Neuronal stem cell (in vitro differentiated cells): ENCODE measurements around the gene MORC3.

Experiments
- DNase-seq: peaks from one replicate; pipeline ENCODE4 v3.0.0-alpha.2; 2013; ENCODE audit warnings: low spot score
- H2AFZ ChIP-seq: one replicate; pipeline ENCODE4 v1.6.1; 2013; ENCODE audit warnings: mild to moderate bottlenecking, low read length, inconsistent platforms
- H2AK5ac ChIP-seq: 2 replicates; pipeline ENCODE4 v1.6.1; 2013; ENCODE audit warnings: low read depth, mild to moderate bottlenecking, inconsistent platforms, low read length, moderate library complexity, mixed read lengths
- H2BK120ac ChIP-seq: 2 replicates; pipeline ENCODE4 v1.6.1; 2013; ENCODE audit warnings: low read depth, mild to moderate bottlenecking, inconsistent platforms, low read length, moderate library complexity, mixed read lengths
- H2BK12ac ChIP-seq: one replicate; pipeline ENCODE4 v1.6.1; 2013; ENCODE audit warnings: low read length, inconsistent platforms
- H2BK15ac ChIP-seq: 2 replicates; pipeline ENCODE4 v1.6.1; 2013; ENCODE audit warnings: mild to moderate bottlenecking, low read length, inconsistent platforms, mixed read lengths
- H2BK5ac ChIP-seq: one replicate; pipeline ENCODE4 v1.6.1; 2013; ENCODE audit warnings: inconsistent platforms, mild to moderate bottlenecking, low read length, moderate library complexity
- H3K14ac ChIP-seq: one replicate; pipeline ENCODE4 v1.6.1; 2013; ENCODE audit warnings: low read length, inconsistent platforms
- H3K18ac ChIP-seq: 2 replicates; pipeline ENCODE4 v1.6.1; 2013; ENCODE audit warnings: low read length, inconsistent platforms
- H3K23ac ChIP-seq: 2 replicates; pipeline ENCODE4 v1.6.1; 2013; ENCODE audit warnings: low read depth, mild to moderate bottlenecking, mixed read lengths, low read length, inconsistent platforms; ENCODE audit not compliant: poor library complexity
- H3K27ac ChIP-seq: replicated peaks from 3 replicates; pipeline ENCODE4 v1.5.1; 2013; ENCODE audit warnings: low read length, inconsistent platforms
- H3K27me3 ChIP-seq, 3 experiments: 2 replicates each; pipeline ENCODE4 v1.6.1; 2013; ENCODE audit warnings: low read length in 3 of 3, mild to moderate bottlenecking in 2 of 3, inconsistent platforms in 1 of 3, low read depth in 1 of 3, mixed read lengths in 1 of 3, moderate library complexity in 1 of 3; ENCODE audit not compliant: control insufficient read depth in 3 of 3, insufficient read depth in 3 of 3
- H3K36me3 ChIP-seq, 2 donors: replicated peaks in 1 of 2; 2 replicates each; pipeline ENCODE4 v1.6.1; 2013; ENCODE audit warnings: low read length in 2 of 2; ENCODE audit not compliant: control insufficient read depth in 2 of 2, insufficient read depth in 2 of 2
- H3K4ac ChIP-seq: 2 replicates; pipeline ENCODE4 v1.6.1; 2013; ENCODE audit warnings: inconsistent platforms, mild to moderate bottlenecking, low read length, moderate library complexity
- H3K4me1 ChIP-seq, 2 donors: 1 replicate in 1 of 2; 2 replicates in 1 of 2; pipeline ENCODE4 v1.6.1; 2013; ENCODE audit warnings: low read length in 2 of 2, low read depth in 1 of 2; ENCODE audit not compliant: control insufficient read depth in 2 of 2, insufficient read depth in 1 of 2
- H3K4me2 ChIP-seq: one replicate; pipeline ENCODE4 v1.6.1; 2013; ENCODE audit warnings: mild to moderate bottlenecking, low read length, inconsistent platforms; ENCODE audit not compliant: insufficient read depth, poor library complexity, severe bottlenecking
- H3K4me3 ChIP-seq, 2 donors: 2 replicates each; pipeline ENCODE4 v1.5.1; 2013; ENCODE audit warnings: low read length in 2 of 2, mild to moderate bottlenecking in 2 of 2, inconsistent platforms in 1 of 2, moderate library complexity in 1 of 2
- H3K79me1 ChIP-seq: one replicate; pipeline ENCODE4 v1.6.1; 2013; ENCODE audit warnings: low read depth, mild to moderate bottlenecking, inconsistent platforms, low read length, moderate library complexity
- H3K9ac ChIP-seq: one replicate; pipeline ENCODE4 v1.6.1; 2013; ENCODE audit warnings: mild to moderate bottlenecking, low read depth, low read length, inconsistent platforms; ENCODE audit not compliant: poor library complexity
- H3K9me3 ChIP-seq, 2 donors: replicated peaks in 1 of 2; 2 replicates each; pipeline versions ENCODE3 to v1.6.1; 2013; ENCODE audit warnings: low read length in 2 of 2, mild to moderate bottlenecking in 2 of 2, inconsistent platforms in 1 of 2, low read depth in 1 of 2, mixed read lengths in 1 of 2, moderate library complexity in 1 of 2; ENCODE audit not compliant: control insufficient read depth in 2 of 2, insufficient read depth in 1 of 2
- H4K8ac ChIP-seq: one replicate; pipeline ENCODE4 v1.6.1; 2013; ENCODE audit warnings: low read depth, mild to moderate bottlenecking, inconsistent platforms, low read length, moderate library complexity
- H4K91ac ChIP-seq: one replicate; pipeline ENCODE4 v1.6.1; 2013; ENCODE audit warnings: low read length, low read depth, mild to moderate bottlenecking, inconsistent platforms; ENCODE audit not compliant: poor library complexity
- WGBS, 2 donors: extraction: QIAGEN DNeasy Blood & Tissue Kit; methylation state at CpG; one replicate each; pipeline ENCODE4 v1.1.7; 2013; ENCODE audit warnings: missing lambda C conversion rate in 2 of 2, mixed read lengths in 1 of 2; ENCODE audit not compliant: insufficient read length in 2 of 2, insufficient replicate concordance in 1 of 2; ENCODE audit errors: extremely low coverage in 2 of 2; 5-methylcytosine and 5-hydroxymethylcytosine counted together

Gene MORC3

DNA sequence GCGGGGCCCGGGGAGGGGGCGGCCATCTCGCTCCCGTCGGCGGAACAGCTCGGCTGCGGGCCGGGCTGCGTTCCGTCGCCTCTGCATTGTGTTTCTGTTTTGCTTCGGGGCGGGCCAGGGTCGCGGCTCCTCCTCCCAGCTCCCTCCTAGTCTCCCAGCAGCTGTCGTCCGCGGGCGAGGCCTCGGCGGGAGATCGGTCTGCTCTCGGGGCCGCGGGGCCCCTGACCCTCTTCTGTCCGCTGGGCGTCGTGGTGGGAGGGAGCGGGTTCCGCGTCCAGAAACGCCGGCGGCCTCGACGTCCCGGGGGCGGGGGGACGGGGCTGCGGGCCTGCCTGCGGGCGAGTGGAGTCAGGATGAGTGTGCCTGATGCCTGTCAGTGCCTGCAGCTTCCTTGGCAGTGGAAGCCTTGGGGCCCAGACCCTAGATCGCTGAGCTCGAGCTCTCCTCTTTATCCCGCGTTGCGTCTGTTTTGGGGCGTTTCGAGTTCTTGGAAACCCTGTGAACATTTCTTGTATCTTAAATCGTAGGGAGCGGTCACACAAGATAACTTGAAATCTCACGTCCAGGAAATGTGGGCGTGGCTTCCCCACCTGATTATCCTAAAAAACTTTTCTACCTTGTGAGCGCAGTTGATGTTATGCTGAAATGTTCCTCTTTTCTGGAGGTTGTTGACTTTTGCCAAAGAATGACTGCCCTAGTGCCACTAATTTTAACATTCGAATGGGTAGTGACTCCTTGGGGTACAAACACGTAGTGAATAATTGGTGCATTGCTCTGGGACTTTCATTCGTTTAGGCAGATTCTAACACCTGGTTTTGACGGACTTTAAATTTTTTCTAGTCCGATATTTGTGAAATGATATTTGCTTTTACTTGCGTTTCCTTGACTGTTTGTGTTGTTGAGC lies 676 bp downstream of the MORC3 start:
- no CpG with 5 or more reads among the region's 62 CpGs for WGBS, 2 donors

DNA sequence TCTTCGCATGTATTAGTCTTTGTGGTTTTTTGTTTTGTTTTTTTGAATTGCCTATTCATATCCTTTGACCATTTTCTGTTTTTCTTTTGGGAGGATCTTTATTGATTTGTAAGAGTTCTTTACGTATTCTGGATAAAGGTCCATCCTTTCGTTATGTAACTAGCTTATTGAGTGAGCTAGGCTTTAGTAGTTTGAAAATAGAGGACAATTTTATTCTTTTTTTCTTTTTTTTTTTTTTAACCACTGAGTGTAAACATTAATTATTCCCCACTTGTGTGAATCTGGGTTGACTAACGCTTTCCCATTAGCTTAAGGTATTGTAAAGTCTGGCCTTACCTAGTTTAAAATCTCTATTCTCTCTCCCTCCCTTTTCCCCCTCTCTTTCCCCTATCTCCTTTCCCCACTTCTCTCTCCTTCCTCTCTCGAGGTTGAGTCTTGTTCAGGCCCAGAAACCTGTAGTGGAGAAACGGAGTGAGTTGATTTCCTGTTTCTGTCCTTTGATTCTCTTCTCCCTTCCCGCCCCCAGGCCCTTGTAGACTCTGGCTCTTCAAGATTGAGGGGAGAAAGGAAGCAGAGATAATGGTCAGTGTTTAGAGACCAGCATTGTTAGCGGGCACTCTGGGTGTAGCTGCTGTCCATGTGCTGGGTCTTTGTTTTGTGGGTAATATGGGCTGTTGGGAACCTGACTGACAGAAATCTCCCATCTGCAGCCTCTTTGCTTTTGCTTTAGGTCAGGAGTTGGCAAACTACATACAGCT lies 1.5 kb downstream of the MORC3 start:
- no CpG with 5 or more reads among the region's 8 CpGs for WGBS, 2 donors
- no peak overlapping the region for H4K91ac ChIP-seq
- peak overlapping the region; percentile 48 for H3K4me2 ChIP-seq
- peaks cover 3 to 4% of the 10 kb centered on the region in 2 donors for H3K4me1 ChIP-seq
- no peak overlapping the region for H3K4ac ChIP-seq
- no peaks in the 10 kb centered on the region for H3K27me3 ChIP-seq
- DNase-seq: peak; percentile 9
- H3K4me3 ChIP-seq: peak overlapping the region; percentile 84 to 94
- H2BK12ac ChIP-seq: no peak overlapping the region
- H3K79me1 ChIP-seq: peaks cover 3% of the 10 kb centered on the region
- H3K18ac ChIP-seq: no peak overlapping the region
- H2BK120ac ChIP-seq: no peak overlapping the region
- H3K14ac ChIP-seq: no peak overlapping the region
- H2AK5ac ChIP-seq: no peak overlapping the region
- no peak overlapping the region for H4K8ac ChIP-seq
- peak overlapping the region; percentile 42 for H2AFZ ChIP-seq
- no peak overlapping the region for H2BK15ac ChIP-seq
- H2BK5ac ChIP-seq: peak overlapping the region; percentile 68
- peak overlapping the region; percentile 51 for H3K27ac ChIP-seq
- peak overlapping the region; percentile 32 for H3K9ac ChIP-seq
- no peak overlapping the region for H3K23ac ChIP-seq
- H3K36me3 ChIP-seq: peaks cover 0 to 37% of the 10 kb centered on the region in 2 donors
- peaks cover 0 to 2% of the 10 kb centered on the region in 2 donors for H3K9me3 ChIP-seq

More for the DNA sequence above, 676 bp downstream of the MORC3 start:
- H3K23ac ChIP-seq: peak overlapping the region; percentile 91
- peak overlapping the region; percentile 86 for H3K27ac ChIP-seq
- H2BK15ac ChIP-seq: peak overlapping the region; percentile 37
- H2AFZ ChIP-seq: peak overlapping the region; percentile 88
- H3K36me3 ChIP-seq: peaks cover 0 to 32% of the 10 kb centered on the region in 2 donors
- H2BK120ac ChIP-seq: no peak overlapping the region
- peaks cover 0 to 2% of the 10 kb centered on the region in 2 donors for H3K9me3 ChIP-seq
- peak; percentile 61 for DNase-seq
- H2AK5ac ChIP-seq: peak overlapping the region; percentile 84
- no peak overlapping the region for H3K14ac ChIP-seq
- peak overlapping the region; percentile 48 for H3K4me2 ChIP-seq
- H3K4ac ChIP-seq: no peak overlapping the region
- H4K91ac ChIP-seq: no peak overlapping the region
- H3K27me3 ChIP-seq: no peaks in the 10 kb centered on the region
- peaks cover 3 to 4% of the 10 kb centered on the region in 2 donors for H3K4me1 ChIP-seq
- H3K9ac ChIP-seq: peak overlapping the region; percentile 95
- H3K79me1 ChIP-seq: peaks cover 3% of the 10 kb centered on the region
- H2BK12ac ChIP-seq: no peak overlapping the region
- no peak overlapping the region for H4K8ac ChIP-seq
- peak overlapping the region; percentile 98 for H3K18ac ChIP-seq
- peak overlapping the region; percentile 84 to 94 for H3K4me3 ChIP-seq
- peak overlapping the region; percentile 66 for H2BK5ac ChIP-seq

DNA sequence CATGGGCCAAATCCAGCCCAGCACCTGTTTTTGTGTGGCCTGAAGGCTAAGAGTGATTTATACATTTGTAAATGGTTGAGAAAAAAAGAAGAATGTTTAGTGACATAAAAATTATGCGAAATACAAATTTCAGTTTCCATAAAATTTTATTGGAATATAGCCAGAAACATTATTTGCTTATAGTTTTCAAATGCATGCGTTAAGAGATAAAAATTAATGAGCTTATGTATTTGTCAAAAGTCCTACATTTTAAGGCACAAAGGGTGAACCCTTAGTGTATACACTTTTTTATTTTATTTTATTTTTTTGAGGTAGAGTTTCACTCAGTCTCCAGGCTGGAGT lies 2.1 kb downstream of the MORC3 start:
- Histone ChIP-seq H3K18ac (no peak overlapping the region), H3K4me2 (peak overlapping the region; percentile 47), H3K27ac (peak overlapping the region; percentile 51), H4K8ac (no peak overlapping the region), H3K36me3 (peaks cover 0 to 40% of the 10 kb centered on the region in 2 donors), H2BK15ac (no peak overlapping the region), H3K27me3 (no peaks in the 10 kb centered on the region), H3K4ac (no peak overlapping the region), H2BK120ac (no peak overlapping the region), H3K4me1 (peaks cover 3 to 4% of the 10 kb centered on the region in 2 donors), H3K4me3 (peak overlapping the region in 1 of 2 donors; percentile 84), H3K14ac (no peak overlapping the region), H3K79me1 (peaks cover 3% of the 10 kb centered on the region), H2BK5ac (peak overlapping the region; percentile 68), H4K91ac (no peak overlapping the region), H2AFZ (no peak overlapping the region), H3K9me3 (peaks cover 0 to 2% of the 10 kb centered on the region in 2 donors), H2AK5ac (no peak overlapping the region), H3K23ac (no peak overlapping the region), H2BK12ac (no peak overlapping the region), H3K9ac (no peak overlapping the region)
- DNase-seq: no peak
- WGBS, 2 donors: no CpG with 5 or more reads among the region's 2 CpGs

DNA sequence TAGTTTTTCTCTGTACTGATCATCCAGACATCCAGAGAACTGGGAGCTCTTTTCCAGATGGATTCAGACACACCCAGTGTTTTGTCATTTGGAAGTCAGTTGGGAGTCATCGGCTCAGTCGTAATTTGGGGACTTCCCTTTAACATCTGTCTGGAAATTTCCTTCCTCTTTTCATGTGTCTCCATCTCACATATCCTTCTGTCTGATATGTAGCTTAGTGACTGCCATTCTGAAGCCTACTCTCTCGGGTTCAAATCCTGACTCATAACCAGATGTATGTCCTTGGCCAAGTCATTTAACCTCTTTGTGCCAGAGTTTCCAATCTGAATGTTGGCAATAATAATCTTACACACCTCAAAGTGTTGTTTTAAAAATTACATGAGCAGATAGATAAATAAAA lies 3.0 kb downstream of the MORC3 start:
- WGBS, 2 donors: no CpG with 5 or more reads among the region's 3 CpGs
- Histone ChIP-seq H3K9ac (no peak overlapping the region), H2BK120ac (no peak overlapping the region), H3K4me2 (no peak overlapping the region), H3K23ac (no peak overlapping the region), H3K4ac (no peak overlapping the region), H2AK5ac (no peak overlapping the region), H3K18ac (no peak overlapping the region), H3K9me3 (peaks cover 0 to 2% of the 10 kb centered on the region in 2 donors), H3K36me3 (peaks cover 0 to 44% of the 10 kb centered on the region in 2 donors), H3K27ac (no peak overlapping the region), H4K8ac (no peak overlapping the region), H3K4me1 (peaks cover 3 to 4% of the 10 kb centered on the region in 2 donors), H3K4me3 (no peak overlapping the region), H2BK15ac (no peak overlapping the region), H2BK5ac (no peak overlapping the region), H3K14ac (no peak overlapping the region), H4K91ac (no peak overlapping the region), H2BK12ac (no peak overlapping the region), H3K79me1 (peaks cover 3% of the 10 kb centered on the region), H2AFZ (no peak overlapping the region), H3K27me3 (no peaks in the 10 kb centered on the region)
- no peak for DNase-seq
